H1 (cell line): ENCODE results near the gene SPG7.

Source experiments
- ATF2 ChIP-seq: IDR thresholded peaks from 2 replicates; pipeline ENCODE4 v1.6.1; 2012; ENCODE audit warnings: low read length, inconsistent platforms
- CTCF ChIP-seq, 3 experiments: IDR thresholded peaks; 1 replicate in 2 of 3; 2 replicates in 1 of 3; pipeline versions ENCODE4 v1.5.1 to v1.6.1; 2011; ENCODE audit warnings: low read length in 3 of 3, mild to moderate bottlenecking in 3 of 3, inconsistent platforms in 2 of 3, low read depth in 1 of 3, moderate library complexity in 1 of 3; ENCODE audit not compliant: insufficient read depth in 1 of 3; ENCODE audit errors: control extremely low read depth in 1 of 3
- NRF1 ChIP-seq: IDR thresholded peaks from 2 replicates; pipeline ENCODE4 v1.6.1; 2011; ENCODE audit warnings: mild to moderate bottlenecking, low read depth, low read length, improper control_type of control experiment

- TF ChIP-seq ATF2 (no peak), CTCF (IDR thresholded peaks at IDR 0.05; ENCODE audit: control extremely low read depth in 1 of 3, insufficient read depth in 1 of 3, low read depth in 1 of 3, low read length in 3 of 3) (no peak), NRF1 (no peak)
Measured at GRCh38 chr16:89601906-89602272, 93.7 kb downstream of the SPG7 start.
